ENCODE results near the gene SLC2A9. TPM values are rescaled to one million over a fixed set of nuclear protein-coding genes. Genes with fewer than 3 reads are reported as not detected.

SLC2A9 gene
- total RNA-seq, 1 experiment from 2014 or later = 3.5 TPM

- H3K4me1 ChIP-seq (ENCODE audit: control insufficient read depth, insufficient read depth, low read length) = no peaks in the 10 kb centered on the region
- DNase-seq (ENCODE audit: low read depth, low spot score) (no peak), ATAC-seq (no peak)
- POLR2A ChIA-PET = no interaction called here
- intact Hi-C loops (cut with micrococcal nuclease; ENCODE audit: unreplicated experiment) = no loop called here
- no peaks in the 10 kb centered on the region for H3K36me3 ChIP-seq (ENCODE audit: control insufficient read depth, insufficient read depth, low read length)
- H3K27me3 ChIP-seq (ENCODE audit: control insufficient read depth, insufficient read depth, low read length) = no peaks in the 10 kb centered on the region
- no TSS peak for BruUV-seq (replicated peaks)
- in situ Hi-C loops (cut with HindIII; ENCODE audit: low pct_unique_long_range_greater_than_20kb, low sequenced_read_pairs) = no loop called here
- CTCF ChIA-PET = no interaction called here
- H3K4me3 ChIP-seq (ENCODE audit: low read depth in 2 of 2, low read length in 2 of 2) = no peak overlapping the region
- TF ChIP-seq TCF7L2 (IDR thresholded peaks at IDR 0.05; ENCODE audit: low read depth, low read length) (no peak), SIN3A (IDR thresholded peaks at IDR 0.05; ENCODE audit: borderline replicate concordance, insufficient read depth, low read depth, low read length) (no peak), POLR2AphosphoS5 (IDR thresholded peaks at IDR 0.05; ENCODE audit: low read depth, low read length) (no peak)
- H3K9me3 ChIP-seq (ENCODE audit: control insufficient read depth, insufficient read depth, low read depth, low read length) = no peaks in the 10 kb centered on the region
- H3K27ac ChIP-seq (ENCODE audit: low read length) = no peak overlapping the region
These were observed 76.6 kb downstream of the SLC2A9 start for GRCh38 chr4:9944431-9945425.

GRCh38 chr4:9943761-9944160 lies 77.5 kb downstream of the SLC2A9 start:
- CTCF ChIA-PET = no interaction called here
- Histone ChIP-seq H3K27me3 (ENCODE audit: control insufficient read depth, insufficient read depth, low read length) (no peaks in the 10 kb centered on the region), H3K27ac (ENCODE audit: low read length) (no peak overlapping the region), H3K4me1 (ENCODE audit: control insufficient read depth, insufficient read depth, low read length) (no peaks in the 10 kb centered on the region), H3K9me3 (ENCODE audit: control insufficient read depth, insufficient read depth, low read depth, low read length) (no peaks in the 10 kb centered on the region), H3K36me3 (ENCODE audit: control insufficient read depth, insufficient read depth, low read length) (no peaks in the 10 kb centered on the region), H3K4me3 (ENCODE audit: low read depth in 2 of 2, low read length in 2 of 2) (no peak overlapping the region)
- POLR2A ChIA-PET = no interaction called here
- no TSS peak for BruUV-seq (replicated peaks)
- DNase-seq (ENCODE audit: low read depth, low spot score) (no peak), ATAC-seq (no peak)
- intact Hi-C loops (cut with micrococcal nuclease; ENCODE audit: unreplicated experiment) = no loop called here
- TF ChIP-seq SIN3A (IDR thresholded peaks at IDR 0.05; ENCODE audit: borderline replicate concordance, insufficient read depth, low read depth, low read length) = no peak
- no peak for TF ChIP-seq CTCF (IDR thresholded peaks at IDR 0.05)
- no peak for TF ChIP-seq REST (IDR thresholded peaks at IDR 0.05; ENCODE audit: insufficient read depth in 1 of 2, low read depth in 2 of 2, low read length in 1 of 2)
- in situ Hi-C loops (cut with HindIII; ENCODE audit: low pct_unique_long_range_greater_than_20kb, low sequenced_read_pairs) = no loop called here

All from Panc1 (cell line).